Hematopoietic multipotent progenitor cell treated with erythropoietin and hydrocortisone succinate and interleukin-3 and kit ligand, for 4 days (in vitro differentiated cells): ENCODE measurements around the gene ANAPC4.
A peak's percentile ranks its signal among the peaks of the same experiment; 100 is the strongest.

Source experiments
- DNase-seq: peaks from one replicate; pipeline ENCODE4 v3.0.0-alpha.2; 2015

ANAPC4 gene

GRCh38 chr4:25439918-25440477, 62.9 kb downstream of the ANAPC4 start:
- peak; percentile 86 for DNase-seq

GRCh38 chr4:25440478-25441030, 63.5 kb downstream of the ANAPC4 start:
- no peak for DNase-seq

DNA sequence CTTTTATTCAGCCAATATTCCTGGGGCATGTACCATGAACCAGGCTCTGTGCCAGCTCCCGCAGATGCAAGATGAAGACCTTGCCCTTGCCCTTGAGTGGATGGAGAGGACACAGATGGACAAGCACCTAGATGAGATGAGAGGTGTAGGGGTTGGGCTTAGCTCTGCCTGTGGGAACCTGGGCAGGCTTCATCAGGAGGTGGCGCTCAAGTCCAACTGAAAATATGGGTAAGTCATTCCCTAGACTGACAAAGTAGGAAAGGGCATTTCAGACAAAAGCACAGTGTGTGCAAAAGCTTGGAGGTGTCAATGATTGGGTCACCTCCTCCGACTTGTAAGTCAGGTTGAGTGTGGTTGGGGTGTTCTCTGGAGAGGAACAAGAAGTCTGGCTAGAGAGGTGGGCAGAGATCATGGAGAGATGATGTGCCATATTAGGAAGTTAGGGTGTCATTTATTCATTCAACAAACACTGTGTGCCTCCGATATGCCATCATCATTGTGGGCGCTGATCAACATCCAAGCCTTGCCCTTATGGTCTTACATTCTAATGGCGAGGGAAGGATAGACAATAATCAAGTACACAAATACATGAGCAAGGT, 64.6 kb downstream of the ANAPC4 start:
- peak; percentile 65 for DNase-seq

GRCh38 chr4:25442863-25443307, 65.8 kb downstream of the ANAPC4 start:
- DNase-seq = no peak

- DNase-seq = no peak
These were observed 66.8 kb downstream of the ANAPC4 start for GRCh38 chr4:25443851-25444250.

DNA sequence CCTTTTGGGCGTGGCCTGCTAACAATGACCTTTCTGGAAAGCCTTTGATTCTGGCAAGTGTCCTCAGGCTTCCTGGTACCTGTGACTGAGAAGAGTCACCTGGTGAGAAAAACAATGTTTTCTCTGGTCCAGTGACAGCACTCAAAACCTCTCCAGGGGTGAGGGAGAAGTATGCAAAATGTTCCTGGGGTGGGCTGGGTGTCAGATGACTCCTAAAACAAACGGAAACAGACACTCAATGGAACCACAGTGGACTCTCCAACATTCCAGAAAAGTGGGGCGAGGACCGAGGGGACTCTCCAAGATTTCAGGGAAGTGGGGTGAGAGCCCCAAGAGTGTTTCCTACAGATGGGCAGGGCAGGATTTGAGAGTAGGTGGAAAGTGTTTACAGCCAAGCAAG, 69.5 kb downstream of the ANAPC4 start:
- no peak for DNase-seq

DNA sequence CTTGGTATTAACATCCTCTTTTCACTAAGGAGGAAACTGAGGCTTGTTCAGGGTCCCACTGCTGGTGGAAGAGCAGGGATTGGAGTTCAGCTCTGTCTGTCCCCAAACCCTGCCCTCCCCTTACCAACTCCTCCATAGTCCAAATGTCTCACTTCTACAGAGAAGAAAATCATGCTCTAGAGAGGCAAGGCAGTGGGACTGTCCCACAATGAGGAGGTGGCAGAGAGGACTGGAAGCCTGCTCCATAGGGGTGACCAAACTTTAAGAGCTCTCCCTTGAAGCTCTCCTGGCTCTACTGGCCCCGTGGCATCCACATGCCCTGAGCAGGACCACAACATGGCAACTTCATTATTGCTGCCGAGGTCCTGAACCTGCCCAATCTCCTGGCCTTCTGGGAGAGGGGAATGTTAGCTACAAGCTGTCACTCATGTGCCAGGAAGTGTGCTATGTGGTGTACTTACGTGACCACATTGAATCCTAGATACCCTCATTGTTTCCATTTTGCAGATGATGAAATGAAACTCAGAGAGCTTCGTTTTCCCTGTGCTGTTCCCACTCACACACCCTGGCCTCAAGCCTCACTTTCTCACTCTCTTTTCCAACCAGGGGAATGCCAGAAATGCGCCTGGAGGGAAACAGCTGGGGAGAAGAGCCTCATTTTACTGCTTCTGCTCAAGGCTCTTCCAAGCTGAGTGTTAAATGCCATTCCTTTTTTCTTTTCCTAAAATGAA, 71.5 kb downstream of the ANAPC4 start:
- DNase-seq = no peak

GRCh38 chr4:25449270-25449669, 72.2 kb downstream of the ANAPC4 start:
- no peak for DNase-seq

- DNase-seq = no peak
These were observed 72.6 kb downstream of the ANAPC4 start for GRCh38 chr4:25449688-25450087.

DNA sequence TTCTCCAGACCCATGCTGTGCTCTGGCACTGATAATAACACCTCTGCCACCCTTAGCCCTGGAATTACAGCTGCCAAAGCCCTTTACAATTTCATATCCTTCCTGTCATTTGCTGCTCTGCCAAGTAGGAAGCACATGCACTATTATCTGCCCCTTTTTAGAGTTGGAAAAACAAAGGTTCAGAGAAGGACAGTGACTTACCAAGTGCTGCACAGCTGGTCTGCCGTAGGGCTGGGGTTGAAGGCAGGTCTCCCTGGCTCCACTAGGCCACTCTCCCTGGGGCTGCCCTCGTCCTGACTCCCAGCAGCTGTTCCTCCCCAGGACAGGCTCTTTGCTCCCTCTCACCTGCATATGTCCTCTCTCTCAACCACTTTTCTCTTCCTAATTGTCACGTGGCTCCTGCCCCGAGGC, 73.4 kb downstream of the ANAPC4 start:
- DNase-seq = no peak

DNA sequence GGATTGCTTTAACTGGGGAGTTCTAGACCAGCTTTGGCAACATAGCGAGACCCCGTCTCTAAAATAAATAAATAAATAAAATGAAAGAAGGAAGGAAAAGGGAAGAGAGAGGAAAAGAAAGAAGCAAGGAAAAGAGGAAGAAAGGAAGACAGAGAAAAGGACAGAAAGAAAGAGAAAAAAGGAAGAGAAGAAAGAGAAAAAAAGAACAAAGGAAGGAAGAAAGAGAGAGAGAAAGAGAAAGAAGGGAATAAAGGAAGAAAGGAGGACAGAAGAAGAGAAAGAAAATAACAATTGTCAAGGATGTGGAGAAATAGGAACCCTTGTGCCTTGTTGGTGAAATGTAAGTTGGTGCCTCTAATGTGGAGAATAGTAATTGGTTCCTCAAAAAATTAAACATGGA, 74.6 kb downstream of the ANAPC4 start:
- DNase-seq = no peak

- no peak for DNase-seq
These were observed 75.0 kb downstream of the ANAPC4 start for GRCh38 chr4:25452081-25452480.

DNA sequence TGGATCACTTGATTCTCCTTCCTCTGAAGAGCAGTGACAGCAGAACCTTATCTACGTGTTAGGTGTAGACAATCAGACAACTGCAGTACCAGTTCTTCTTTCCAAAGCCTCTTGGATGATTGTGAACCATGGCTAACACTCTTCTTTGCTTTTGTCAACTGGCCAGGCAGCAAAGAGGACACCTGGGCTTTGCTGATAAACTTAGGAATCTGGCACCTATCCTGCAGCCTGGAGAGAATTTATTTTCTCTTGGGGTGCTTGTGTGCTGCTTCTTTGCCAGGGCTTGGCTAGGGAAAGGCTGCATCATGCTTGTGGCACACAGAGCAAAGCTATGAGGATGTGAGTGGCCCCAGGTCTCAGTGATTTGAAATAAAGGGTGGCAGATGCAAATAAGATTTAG, 77.4 kb downstream of the ANAPC4 start:
- DNase-seq = no peak

GRCh38 chr4:25457053-25457715, 80.1 kb downstream of the ANAPC4 start:
- DNase-seq = peak; percentile 13

GRCh38 chr4:25466966-25467697, 90.1 kb downstream of the ANAPC4 start:
- no peak for DNase-seq

- no peak for DNase-seq
These were observed 90.8 kb downstream of the ANAPC4 start for GRCh38 chr4:25467843-25468242.
